Mesothelial cell of epicardium (in vitro differentiated cells): Measurements from ENCODE around the gene MAS1. TPM values are rescaled to one million over a fixed set of nuclear protein-coding genes. Genes with fewer than 3 reads are reported as not detected.

ENCODE experiments used
- total RNA-seq: library from RNA; stranded (reverse); gene quantifications from 3 replicates; pipeline ENCODE4 v1.2.1, GENCODE V29; 2021

The MAS1 gene
- total RNA-seq, 1 donor from 2014 or later = not detected

Other genes starting within 250 kb of the MAS1 start
- gene SOD2, start 197.7 kb upstream of the MAS1 start, total RNA-seq = 62.9 to 67.6 TPM (median 65.0 TPM) in 3 replicates
- gene WTAP, start 163.5 kb upstream of the MAS1 start, total RNA-seq = 116 to 122 TPM (median 118 TPM) in 3 replicates
- 35.1 to 37.7 TPM (median 35.8 TPM) in 3 replicates for gene ACAT2, start 128.9 kb upstream of the MAS1 start, total RNA-seq
- 185 to 192 TPM (median 186 TPM) in 3 replicates for gene TCP1, start 101.4 kb upstream of the MAS1 start, total RNA-seq
- gene MRPL18, start 100.5 kb upstream of the MAS1 start, total RNA-seq = 29.0 to 32.9 TPM (median 31.1 TPM) in 3 replicates
- 0.16 to 0.33 TPM (median 0.23 TPM) in 3 replicates for gene PNLDC1, start 90.7 kb upstream of the MAS1 start, total RNA-seq
- 107 to 112 TPM (median 111 TPM) in 3 replicates for gene IGF2R, start 78.1 kb downstream of the MAS1 start, total RNA-seq
- 1.8 to 2.4 TPM (median 2.0 TPM) in 3 replicates for gene SLC22A1, start 230.8 kb downstream of the MAS1 start, total RNA-seq